Ishikawa (cell line): ENCODE data around the gene MRPL48.

ENCODE experiments used
- CEBPB ChIP-seq: IDR thresholded peaks from 2 replicates; pipeline ENCODE4 v1.6.1; 2012
- CREB1 ChIP-seq: IDR thresholded peaks from 2 replicates; pipeline ENCODE4 v1.6.1; 2012; ENCODE audit warnings: low read depth
- EGR1 ChIP-seq: IDR thresholded peaks from 2 replicates; pipeline ENCODE4 v1.6.1; 2012
- EP300 ChIP-seq: IDR thresholded peaks from 2 replicates; pipeline ENCODE4 v1.6.1; 2012; ENCODE audit warnings: borderline replicate concordance
- FOXM1 ChIP-seq: IDR thresholded peaks from 2 replicates; pipeline ENCODE4 v1.6.1; 2012; ENCODE audit warnings: low read depth, borderline replicate concordance
- NFIC ChIP-seq: IDR thresholded peaks from 2 replicates; pipeline ENCODE4 v1.6.1; 2012
- RAD21 ChIP-seq: IDR thresholded peaks from 2 replicates; pipeline ENCODE4 v1.6.1; 2012; ENCODE audit warnings: low read depth
- TAF1 ChIP-seq: IDR thresholded peaks from 2 replicates; pipeline ENCODE4 v1.6.1; 2012; ENCODE audit warnings: low read depth, mild to moderate bottlenecking
- TCF12 ChIP-seq: IDR thresholded peaks from 2 replicates; pipeline ENCODE4 v1.6.1; 2012; ENCODE audit warnings: low read depth
- TEAD4 ChIP-seq: IDR thresholded peaks from 2 replicates; pipeline ENCODE4 v1.6.1; 2012
- YY1 ChIP-seq: IDR thresholded peaks from 2 replicates; pipeline ENCODE4 v1.6.1; 2012; ENCODE audit warnings: low read depth
- ZBTB7A ChIP-seq: IDR thresholded peaks from 2 replicates; pipeline ENCODE4 v1.6.1; 2012; ENCODE audit warnings: low read depth
- TF ChIP-seq, protein P1 (sequence below): IDR thresholded peaks from 2 replicates; pipeline ENCODE4 v1.6.1; 2012
- TF ChIP-seq, protein P2 (sequence below): IDR thresholded peaks from 2 replicates; pipeline ENCODE4 v1.6.1; 2012
- TF ChIP-seq, protein P3 (sequence below): IDR thresholded peaks from 2 replicates; pipeline ENCODE4 v1.6.1; 2012; ENCODE audit warnings: low read depth, mild to moderate bottlenecking

Gene MRPL48

DNA sequence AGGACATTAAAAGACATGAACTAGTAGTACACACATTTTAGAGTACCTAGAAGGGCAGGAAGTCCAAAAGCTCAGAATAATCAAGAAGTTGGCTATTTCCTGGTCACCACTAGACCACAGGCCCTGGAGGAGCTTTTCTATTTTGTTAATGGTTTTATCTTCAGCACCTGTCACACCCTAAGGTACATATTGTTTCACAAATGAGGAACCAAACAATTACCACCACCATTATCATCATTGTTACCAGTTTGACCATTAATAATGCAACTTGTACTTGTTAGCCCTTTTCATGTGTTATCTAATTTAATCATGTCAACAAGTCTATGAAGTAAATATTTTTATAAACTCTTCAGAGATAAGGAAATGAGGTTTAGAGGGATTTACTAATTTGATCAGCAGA is 4.9 kb downstream of the MRPL48 start:
- no peak for TF ChIP-seq RAD21
- TF ChIP-seq EP300 = no peak
- no peak for TF ChIP-seq TCF12

DNA sequence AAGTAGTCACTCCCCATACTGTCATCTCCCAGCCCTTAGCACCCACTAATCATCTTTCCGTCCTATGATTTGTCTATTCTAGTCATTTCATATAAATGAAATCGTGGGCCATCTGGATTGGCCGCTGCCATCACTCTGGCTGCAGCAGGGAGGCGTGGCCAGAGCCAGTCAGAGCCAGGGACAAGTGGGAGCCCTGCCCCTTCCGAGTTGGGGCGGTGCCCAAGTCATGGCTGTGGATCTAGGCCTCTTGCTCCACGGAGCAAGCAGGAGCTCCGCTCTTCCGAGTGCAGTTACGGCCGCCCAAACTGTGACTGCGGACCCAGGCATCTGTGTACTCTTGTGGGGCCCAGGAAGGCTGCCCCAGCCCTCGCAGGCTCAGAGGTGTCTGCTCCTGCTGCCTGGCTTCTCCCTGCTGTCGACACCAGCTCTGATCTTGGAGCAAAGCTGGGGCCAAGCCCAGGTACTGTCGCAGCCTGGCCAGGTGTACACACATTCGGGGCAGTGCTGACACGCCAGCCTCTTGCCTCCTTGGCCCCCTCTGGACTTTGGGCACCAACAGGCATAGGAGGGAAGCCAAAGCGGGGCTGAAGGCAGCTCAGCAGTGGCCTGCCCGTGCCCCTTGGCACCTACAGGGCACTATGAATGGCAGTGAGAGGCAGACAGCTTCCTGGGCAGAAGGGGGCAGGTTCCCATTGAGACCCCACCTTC is 8.4 kb downstream of the MRPL48 start:
- TF ChIP-seq TAF1 = no peak
- no peak for TF ChIP-seq TEAD4
- TF ChIP-seq, protein P1, sequence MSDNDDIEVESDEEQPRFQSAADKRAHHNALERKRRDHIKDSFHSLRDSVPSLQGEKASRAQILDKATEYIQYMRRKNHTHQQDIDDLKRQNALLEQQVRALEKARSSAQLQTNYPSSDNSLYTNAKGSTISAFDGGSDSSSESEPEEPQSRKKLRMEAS = no peak
- TF ChIP-seq EGR1 = no peak
- no peak for TF ChIP-seq CREB1
- TF ChIP-seq, protein P2, sequence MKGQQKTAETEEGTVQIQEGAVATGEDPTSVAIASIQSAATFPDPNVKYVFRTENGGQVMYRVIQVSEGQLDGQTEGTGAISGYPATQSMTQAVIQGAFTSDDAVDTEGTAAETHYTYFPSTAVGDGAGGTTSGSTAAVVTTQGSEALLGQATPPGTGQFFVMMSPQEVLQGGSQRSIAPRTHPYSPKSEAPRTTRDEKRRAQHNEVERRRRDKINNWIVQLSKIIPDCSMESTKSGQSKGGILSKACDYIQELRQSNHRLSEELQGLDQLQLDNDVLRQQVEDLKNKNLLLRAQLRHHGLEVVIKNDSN = no peak
- TF ChIP-seq TCF12 = no peak
- TF ChIP-seq NFIC = no peak
- TF ChIP-seq YY1 = no peak
- TF ChIP-seq EP300 = no peak
- no peak for TF ChIP-seq FOXM1
- no peak for TF ChIP-seq RAD21
- TF ChIP-seq ZBTB7A = no peak

DNA sequence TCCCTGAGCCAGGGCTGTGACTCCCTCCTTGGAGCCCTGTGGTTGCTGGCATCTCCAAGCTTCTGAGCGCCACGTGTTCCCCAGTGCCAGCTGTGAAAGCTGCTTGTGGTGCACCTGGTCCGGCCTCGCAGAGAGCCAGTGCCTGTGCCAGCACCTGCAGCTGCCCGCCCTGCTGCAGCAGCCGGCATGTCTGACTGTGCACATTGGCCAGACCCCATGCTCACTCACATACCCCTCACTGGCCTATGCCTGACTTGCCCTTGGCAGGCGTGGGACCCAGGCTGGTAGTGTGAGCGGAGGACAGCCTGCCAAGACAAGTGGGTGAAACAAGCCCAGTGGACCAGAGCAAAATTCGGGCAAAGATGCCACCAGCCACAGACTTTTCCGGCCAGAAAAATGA is 9.8 kb downstream of the MRPL48 start:
- TF ChIP-seq TAF1 (no peak), ZBTB7A (no peak), RAD21 (no peak), YY1 (no peak), FOXM1 (no peak), TEAD4 (no peak), CEBPB (no peak), NFIC (no peak), CREB1 (no peak), TCF12 (no peak), EGR1 (no peak)
- TF ChIP-seq, protein P2 = no peak
- TF ChIP-seq, protein P1 = no peak

DNA sequence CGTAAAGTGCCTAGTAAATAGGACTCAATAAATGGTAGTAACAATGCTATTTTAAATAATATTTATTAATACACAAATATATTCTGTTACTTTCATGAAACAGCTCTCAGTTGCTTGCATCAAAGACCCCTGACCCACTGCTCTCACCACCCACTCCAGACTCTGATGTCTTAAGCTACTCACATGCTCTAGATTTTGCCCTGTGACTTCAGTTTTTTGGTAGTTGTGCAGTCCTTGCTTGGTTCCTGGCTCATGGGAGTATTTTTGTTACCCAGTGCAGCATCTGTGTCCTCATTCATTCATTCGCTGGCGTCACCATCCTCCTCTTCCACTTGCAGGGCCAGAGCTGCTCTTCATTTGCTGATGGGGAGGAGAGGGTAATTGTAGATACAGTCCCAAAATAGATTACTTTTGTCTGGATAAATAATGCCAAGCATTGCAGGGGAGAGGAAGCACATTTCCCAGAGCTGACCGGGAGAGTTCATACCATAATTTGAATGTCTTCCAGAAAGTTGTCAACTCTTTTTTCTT is 12.7 kb downstream of the MRPL48 start:
- TF ChIP-seq EGR1 = no peak
- no peak for TF ChIP-seq CEBPB
- TF ChIP-seq YY1 = no peak
- no peak for TF ChIP-seq TCF12
- no peak for TF ChIP-seq ZBTB7A
- no peak for TF ChIP-seq EP300
- no peak for TF ChIP-seq RAD21
- TF ChIP-seq NFIC = no peak
- TF ChIP-seq FOXM1 = no peak
- TF ChIP-seq CREB1 = no peak
- no peak for TF ChIP-seq TEAD4
- TF ChIP-seq, protein P2 = no peak
- no peak for TF ChIP-seq TAF1
- TF ChIP-seq, protein P3, sequence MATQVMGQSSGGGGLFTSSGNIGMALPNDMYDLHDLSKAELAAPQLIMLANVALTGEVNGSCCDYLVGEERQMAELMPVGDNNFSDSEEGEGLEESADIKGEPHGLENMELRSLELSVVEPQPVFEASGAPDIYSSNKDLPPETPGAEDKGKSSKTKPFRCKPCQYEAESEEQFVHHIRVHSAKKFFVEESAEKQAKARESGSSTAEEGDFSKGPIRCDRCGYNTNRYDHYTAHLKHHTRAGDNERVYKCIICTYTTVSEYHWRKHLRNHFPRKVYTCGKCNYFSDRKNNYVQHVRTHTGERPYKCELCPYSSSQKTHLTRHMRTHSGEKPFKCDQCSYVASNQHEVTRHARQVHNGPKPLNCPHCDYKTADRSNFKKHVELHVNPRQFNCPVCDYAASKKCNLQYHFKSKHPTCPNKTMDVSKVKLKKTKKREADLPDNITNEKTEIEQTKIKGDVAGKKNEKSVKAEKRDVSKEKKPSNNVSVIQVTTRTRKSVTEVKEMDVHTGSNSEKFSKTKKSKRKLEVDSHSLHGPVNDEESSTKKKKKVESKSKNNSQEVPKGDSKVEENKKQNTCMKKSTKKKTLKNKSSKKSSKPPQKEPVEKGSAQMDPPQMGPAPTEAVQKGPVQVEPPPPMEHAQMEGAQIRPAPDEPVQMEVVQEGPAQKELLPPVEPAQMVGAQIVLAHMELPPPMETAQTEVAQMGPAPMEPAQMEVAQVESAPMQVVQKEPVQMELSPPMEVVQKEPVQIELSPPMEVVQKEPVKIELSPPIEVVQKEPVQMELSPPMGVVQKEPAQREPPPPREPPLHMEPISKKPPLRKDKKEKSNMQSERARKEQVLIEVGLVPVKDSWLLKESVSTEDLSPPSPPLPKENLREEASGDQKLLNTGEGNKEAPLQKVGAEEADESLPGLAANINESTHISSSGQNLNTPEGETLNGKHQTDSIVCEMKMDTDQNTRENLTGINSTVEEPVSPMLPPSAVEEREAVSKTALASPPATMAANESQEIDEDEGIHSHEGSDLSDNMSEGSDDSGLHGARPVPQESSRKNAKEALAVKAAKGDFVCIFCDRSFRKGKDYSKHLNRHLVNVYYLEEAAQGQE = no peak
- TF ChIP-seq, protein P1 = no peak

DNA sequence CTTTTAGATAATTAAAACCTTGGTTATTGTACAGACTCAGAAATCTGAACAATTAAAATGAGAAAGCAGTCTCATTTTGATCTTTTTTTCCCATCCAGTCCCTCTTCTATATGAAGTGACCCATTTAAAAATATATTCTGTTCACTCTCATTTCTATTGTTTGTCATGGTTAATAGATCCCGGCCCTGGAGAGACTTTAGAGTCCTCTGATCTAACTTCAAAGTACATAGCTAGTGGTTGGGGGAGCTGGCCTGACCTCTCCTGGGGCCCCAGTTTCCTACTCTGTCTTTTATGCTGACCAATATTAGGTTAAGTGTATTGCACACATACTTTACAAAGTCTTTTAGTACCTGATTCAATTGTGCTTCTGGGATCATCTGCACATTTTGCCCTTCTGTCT is 13.5 kb downstream of the MRPL48 start:
- TF ChIP-seq RAD21 (no peak), EGR1 (no peak), ZBTB7A (no peak), TAF1 (no peak), FOXM1 (no peak), YY1 (no peak), EP300 (no peak), CEBPB (no peak), TEAD4 (no peak), CREB1 (no peak), TCF12 (no peak), NFIC (no peak)
- TF ChIP-seq, protein P2 = no peak
- TF ChIP-seq, protein P1 = no peak
- TF ChIP-seq, protein P3 = no peak
